WI38 (cell line): ENCODE measurements around the gene MAP7D2.

Experiments used
- H3K4me3 ChIP-seq: 2 replicates; pipeline ENCODE4 v1.5.1; 2011; ENCODE audit warnings: low read depth, mild to moderate bottlenecking, control low read depth, low read length
- TF ChIP-seq, protein P1 (sequence below): IDR thresholded peaks from 2 replicates; pipeline ENCODE4 v1.5.1; 2012; ENCODE audit warnings: low read depth, mild to moderate bottlenecking, control low read depth, low read length

Gene MAP7D2

DNA sequence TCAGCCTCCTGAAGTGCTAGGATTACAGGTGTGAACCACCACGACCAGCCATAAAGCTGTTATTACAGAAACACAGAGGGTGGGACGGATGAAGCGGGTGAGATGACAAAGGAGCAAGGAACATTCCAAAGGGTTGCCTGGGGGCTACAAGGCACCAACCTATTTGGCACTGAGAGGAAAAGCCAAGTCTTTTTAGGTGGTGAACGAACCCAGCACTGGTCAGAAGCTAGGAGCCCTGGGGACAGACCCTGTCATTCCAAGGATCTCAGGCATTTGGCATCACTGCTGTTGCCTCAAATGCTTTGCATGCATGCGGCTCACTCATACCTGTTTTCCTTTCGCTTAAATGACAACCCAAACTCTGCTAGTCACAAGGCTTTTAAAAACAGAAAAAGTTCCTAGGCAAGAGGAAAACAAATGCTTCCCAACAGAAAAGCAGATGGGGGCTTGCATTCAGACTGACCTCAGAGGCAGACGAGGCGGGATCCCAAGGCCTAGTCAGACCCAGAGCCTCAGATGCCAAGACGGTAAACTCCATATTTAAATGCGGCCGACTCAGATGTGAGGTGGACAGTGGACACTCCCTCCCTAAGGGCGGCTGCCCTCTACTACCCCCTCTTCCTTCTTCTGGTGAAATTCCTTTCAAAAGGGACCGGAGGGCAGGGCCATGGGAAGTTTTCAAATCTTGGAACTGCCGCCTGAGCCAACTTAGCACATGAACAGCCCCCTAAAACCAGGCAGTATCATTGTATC lies 4.5 kb downstream of the MAP7D2 start:
- TF ChIP-seq, protein P1, sequence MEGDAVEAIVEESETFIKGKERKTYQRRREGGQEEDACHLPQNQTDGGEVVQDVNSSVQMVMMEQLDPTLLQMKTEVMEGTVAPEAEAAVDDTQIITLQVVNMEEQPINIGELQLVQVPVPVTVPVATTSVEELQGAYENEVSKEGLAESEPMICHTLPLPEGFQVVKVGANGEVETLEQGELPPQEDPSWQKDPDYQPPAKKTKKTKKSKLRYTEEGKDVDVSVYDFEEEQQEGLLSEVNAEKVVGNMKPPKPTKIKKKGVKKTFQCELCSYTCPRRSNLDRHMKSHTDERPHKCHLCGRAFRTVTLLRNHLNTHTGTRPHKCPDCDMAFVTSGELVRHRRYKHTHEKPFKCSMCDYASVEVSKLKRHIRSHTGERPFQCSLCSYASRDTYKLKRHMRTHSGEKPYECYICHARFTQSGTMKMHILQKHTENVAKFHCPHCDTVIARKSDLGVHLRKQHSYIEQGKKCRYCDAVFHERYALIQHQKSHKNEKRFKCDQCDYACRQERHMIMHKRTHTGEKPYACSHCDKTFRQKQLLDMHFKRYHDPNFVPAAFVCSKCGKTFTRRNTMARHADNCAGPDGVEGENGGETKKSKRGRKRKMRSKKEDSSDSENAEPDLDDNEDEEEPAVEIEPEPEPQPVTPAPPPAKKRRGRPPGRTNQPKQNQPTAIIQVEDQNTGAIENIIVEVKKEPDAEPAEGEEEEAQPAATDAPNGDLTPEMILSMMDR, result no peak

DNA sequence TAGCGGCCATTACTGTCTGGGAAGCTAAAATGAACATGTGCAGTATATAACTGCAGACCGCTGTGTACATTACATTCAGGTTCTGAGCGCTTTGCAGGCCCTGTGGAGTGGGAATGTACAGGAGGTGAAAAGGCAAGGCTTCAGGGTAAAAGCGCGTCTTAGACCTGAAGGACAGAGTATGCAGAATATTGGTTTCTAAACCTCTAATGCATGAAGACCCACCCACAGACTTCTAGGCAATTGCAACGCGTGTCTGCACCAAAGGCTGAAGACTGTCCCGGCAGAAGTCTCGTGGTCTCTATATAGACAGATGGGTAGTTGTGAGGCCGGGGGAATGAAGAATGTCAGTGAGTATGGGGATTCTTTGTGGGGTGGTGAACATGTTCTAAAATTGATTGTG lies 5.4 kb downstream of the MAP7D2 start:
- H3K4me3 ChIP-seq, result no peak overlapping the region
- TF ChIP-seq, protein P1, result no peak

More for the DNA sequence above, 4.5 kb downstream of the MAP7D2 start:
- H3K4me3 ChIP-seq, result no peak overlapping the region

DNA sequence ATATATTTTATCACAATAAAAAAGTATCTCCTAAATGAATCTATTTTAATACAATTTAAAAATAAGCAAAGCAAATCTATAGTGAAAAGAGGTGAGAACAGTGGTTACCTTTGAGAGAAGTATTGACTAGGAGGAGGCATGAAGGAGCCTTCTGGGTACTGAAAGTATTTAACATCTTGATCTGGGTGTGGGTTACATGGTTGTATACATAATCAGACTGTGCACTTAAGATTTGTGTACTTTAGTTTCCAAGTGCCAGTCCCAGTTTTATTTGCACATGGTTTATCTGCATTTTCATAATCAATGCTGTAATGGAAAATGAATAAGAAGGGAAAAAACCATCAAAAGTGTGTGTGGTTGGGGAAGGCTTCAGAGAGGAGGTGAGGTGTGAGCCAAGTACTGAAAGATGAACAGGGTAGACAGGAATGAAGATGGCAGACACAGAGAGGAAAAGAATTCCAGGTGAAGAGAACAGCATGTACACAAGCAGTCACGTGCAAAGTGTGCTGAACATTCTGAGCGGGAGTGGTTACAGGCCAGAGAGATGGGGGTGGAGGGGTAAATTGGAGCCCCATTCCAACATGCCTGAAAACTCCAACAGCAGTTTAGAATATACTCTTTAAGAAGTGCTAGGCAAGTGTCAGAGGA lies 14.6 kb downstream of the MAP7D2 start:
- TF ChIP-seq, protein P1, result no peak
- no peak overlapping the region for H3K4me3 ChIP-seq

DNA sequence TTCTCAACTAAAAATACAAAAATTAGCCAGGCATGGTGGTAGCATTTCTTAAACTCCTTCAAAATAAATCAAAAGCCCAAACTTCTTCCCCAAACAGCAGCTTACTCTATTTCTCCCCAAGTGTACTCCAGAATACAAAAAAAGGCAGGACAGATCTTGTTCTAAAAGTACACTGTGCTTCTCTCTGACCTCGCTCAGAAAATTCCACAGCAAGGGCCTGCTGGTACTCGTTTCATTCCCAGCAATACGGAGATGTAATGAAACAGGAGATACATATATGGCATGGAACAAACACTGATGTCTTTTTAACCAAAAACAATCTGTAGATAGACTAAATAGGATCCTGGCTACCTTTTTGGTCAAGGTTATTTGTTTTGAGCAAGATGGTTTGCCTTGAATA lies 25.2 kb downstream of the MAP7D2 start:
- TF ChIP-seq, protein P1, result no peak
- H3K4me3 ChIP-seq, result no peak overlapping the region

DNA sequence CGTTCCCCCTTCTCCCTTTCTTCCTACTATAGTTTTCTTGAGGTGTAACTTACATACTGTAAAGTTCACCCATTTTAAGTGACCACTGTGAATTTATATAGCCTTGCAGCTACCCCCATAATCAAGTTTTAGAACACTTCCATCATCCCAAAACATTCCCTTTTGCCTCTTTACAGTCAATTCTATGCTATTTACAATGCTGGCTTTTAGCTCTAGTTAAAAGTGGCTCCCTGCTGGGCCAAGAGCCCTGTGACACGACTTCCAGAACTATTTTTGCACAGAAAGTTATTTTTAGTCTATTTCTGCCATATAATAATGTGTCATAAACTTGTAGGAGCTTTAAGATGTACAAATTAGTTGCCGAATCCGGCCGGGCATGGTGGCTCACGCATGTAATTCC lies 26.9 kb downstream of the MAP7D2 start:
- TF ChIP-seq, protein P1, result no peak
- no peak overlapping the region for H3K4me3 ChIP-seq

DNA sequence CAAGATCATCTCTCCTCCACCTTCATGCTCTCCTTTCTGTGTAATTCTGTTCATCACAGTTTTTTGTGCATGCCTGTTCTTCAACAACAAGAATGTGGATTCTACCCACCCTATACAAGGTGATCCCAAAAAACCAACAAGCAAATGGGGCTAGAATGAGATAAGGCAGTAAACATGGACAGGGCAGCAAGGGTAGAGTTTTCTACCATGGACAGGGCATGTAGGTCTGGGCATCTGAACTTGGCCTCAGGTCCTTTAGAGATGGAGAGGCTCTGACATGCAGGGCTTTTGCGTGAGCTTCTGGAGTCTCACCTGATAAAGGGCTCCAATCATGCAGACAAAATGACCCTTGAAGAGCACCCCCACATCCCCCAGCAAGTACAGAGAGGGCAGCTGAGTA lies 36.4 kb downstream of the MAP7D2 start:
- H3K4me3 ChIP-seq, result no peak overlapping the region
- TF ChIP-seq, protein P1, result no peak

DNA sequence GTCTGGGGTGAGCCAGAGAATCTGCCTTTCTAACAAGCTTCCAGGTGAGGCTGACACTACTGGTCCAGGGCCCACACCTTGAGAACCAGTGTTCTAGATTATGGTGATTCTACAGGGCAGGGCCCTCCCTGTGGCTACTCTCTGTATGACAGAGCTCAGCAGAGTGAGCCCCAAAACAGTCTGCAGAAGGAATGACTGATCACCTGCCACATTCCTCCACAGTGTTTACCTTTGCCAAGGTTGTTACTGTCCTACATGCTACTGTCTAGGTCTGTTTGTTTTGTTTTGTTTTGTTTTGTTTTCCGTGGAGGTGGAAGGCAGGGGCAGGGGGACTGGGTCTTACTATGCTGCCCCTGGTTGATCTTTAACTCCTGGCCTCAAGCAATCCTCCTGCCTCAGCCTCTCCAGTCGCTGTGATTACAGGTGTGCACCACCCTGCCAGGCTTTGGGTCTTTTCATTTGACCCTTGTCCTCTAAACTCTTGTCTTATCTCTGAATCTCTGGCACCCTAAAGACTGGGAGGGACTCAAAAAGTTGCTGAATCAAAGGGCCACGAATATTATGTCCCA lies 45.1 kb downstream of the MAP7D2 start:
- no peak overlapping the region for H3K4me3 ChIP-seq
- TF ChIP-seq, protein P1, result no peak
